Suprapubic skin (tissue), 4 donors: ENCODE data around the gene FOLR1. TPM values are rescaled to one million over a fixed set of nuclear protein-coding genes. Genes with fewer than 3 reads are reported as not detected.

Experiments used
- DNase-seq, 2 donors: peaks; one replicate each; pipeline ENCODE4 v3.0.0-alpha.2; 2019; ENCODE audit warnings: low spot score in 2 of 2
- H3K27ac ChIP-seq: fragments of 200-600 bp; sonication (generic); one replicate; pipeline ENCODE4 v1.5.1; 2019
- H3K27me3 ChIP-seq: fragments of 200-600 bp; sonication (generic); one replicate; pipeline ENCODE4 v1.5.1; 2019
- H3K36me3 ChIP-seq: fragments of 200-600 bp; sonication (generic); one replicate; pipeline ENCODE4 v1.5.1; 2019
- H3K4me1 ChIP-seq: fragments of 200-600 bp; sonication (generic); one replicate; pipeline ENCODE4 v1.5.1; 2019
- H3K4me3 ChIP-seq: fragments of 200-600 bp; sonication (generic); one replicate; pipeline ENCODE4 v1.5.1; 2019; ENCODE audit warnings: mild to moderate bottlenecking
- H3K9me3 ChIP-seq: fragments of 200-600 bp; sonication (generic); one replicate; pipeline ENCODE4 v1.5.1; 2019
- EP300 ChIP-seq: sonication (generic); formaldehyde crosslinking; IDR thresholded peaks from one replicate; pipeline ENCODE4 v1.6.1; 2017; ENCODE audit warnings: antibody characterized with exemption
- POLR2A ChIP-seq, 2 donors: fragments of 450-650 bp; IDR thresholded peaks; one replicate each; pipeline ENCODE4 v1.6.1; 2017; ENCODE audit warnings: antibody characterized with exemption in 2 of 2, mild to moderate bottlenecking in 2 of 2, moderate library complexity in 2 of 2
- POLR2AphosphoS5 ChIP-seq, 3 donors: sonication (generic); formaldehyde crosslinking; IDR thresholded peaks; one replicate each; pipeline ENCODE4 v1.6.1; 2017; ENCODE audit warnings: antibody characterized with exemption in 3 of 3
- WGBS: methylation state at CpG from one replicate; pipeline ENCODE4 v1.1.5; 2018; 5-methylcytosine and 5-hydroxymethylcytosine counted together
- total RNA-seq, 4 donors: library from RNA; depleted of rRNA; stranded (reverse); fragments of >200 nt; gene quantifications; one replicate each; pipeline ENCODE4 v1.1.0, GENCODE V29; 2016
- TF ChIP-seq, protein P1 (sequence below), 2 donors: fragments of 200-600 bp in 1 of 2; fragments of 450-650 bp in 1 of 2; sonication (generic) in 1 of 2; IDR thresholded peaks; one replicate each; pipeline ENCODE4 v1.5.1; 2016 to 2019; ENCODE audit warnings: antibody characterized with exemption in 2 of 2, mild to moderate bottlenecking in 1 of 2, moderate library complexity in 1 of 2

FOLR1 gene
- total RNA-seq, 4 donors from 2014 or later: 1.5 to 4.3 (median 4.3) TPM; not detected in 1

GRCh38 chr11:72241291-72241781, 49.4 kb downstream of the FOLR1 start:
- 57% methylated on average over 11 of the region's 20 CpGs for WGBS
- no peaks in the 10 kb centered on the region for H3K9me3 ChIP-seq
- peaks cover 60% of the 10 kb centered on the region for H3K27me3 ChIP-seq
- no peak overlapping the region for H3K27ac ChIP-seq
- H3K4me1 ChIP-seq: peaks cover 53% of the 10 kb centered on the region
- TF ChIP-seq POLR2A (IDR thresholded peaks at IDR 0.05) (no peak), EP300 (no peak), POLR2AphosphoS5 (IDR thresholded peaks at IDR 0.05) (no peak)
- TF ChIP-seq, protein P1, sequence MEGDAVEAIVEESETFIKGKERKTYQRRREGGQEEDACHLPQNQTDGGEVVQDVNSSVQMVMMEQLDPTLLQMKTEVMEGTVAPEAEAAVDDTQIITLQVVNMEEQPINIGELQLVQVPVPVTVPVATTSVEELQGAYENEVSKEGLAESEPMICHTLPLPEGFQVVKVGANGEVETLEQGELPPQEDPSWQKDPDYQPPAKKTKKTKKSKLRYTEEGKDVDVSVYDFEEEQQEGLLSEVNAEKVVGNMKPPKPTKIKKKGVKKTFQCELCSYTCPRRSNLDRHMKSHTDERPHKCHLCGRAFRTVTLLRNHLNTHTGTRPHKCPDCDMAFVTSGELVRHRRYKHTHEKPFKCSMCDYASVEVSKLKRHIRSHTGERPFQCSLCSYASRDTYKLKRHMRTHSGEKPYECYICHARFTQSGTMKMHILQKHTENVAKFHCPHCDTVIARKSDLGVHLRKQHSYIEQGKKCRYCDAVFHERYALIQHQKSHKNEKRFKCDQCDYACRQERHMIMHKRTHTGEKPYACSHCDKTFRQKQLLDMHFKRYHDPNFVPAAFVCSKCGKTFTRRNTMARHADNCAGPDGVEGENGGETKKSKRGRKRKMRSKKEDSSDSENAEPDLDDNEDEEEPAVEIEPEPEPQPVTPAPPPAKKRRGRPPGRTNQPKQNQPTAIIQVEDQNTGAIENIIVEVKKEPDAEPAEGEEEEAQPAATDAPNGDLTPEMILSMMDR (IDR thresholded peaks at IDR 0.05): no peak
- peaks cover 16% of the 10 kb centered on the region for H3K36me3 ChIP-seq
- no peak for DNase-seq
- no peak overlapping the region for H3K4me3 ChIP-seq

GRCh38 chr11:72242141-72242540, 50.2 kb downstream of the FOLR1 start:
- no peak for DNase-seq
- TF ChIP-seq POLR2A (IDR thresholded peaks at IDR 0.05): no peak
- no peak for TF ChIP-seq POLR2AphosphoS5 (IDR thresholded peaks at IDR 0.05)
- TF ChIP-seq, protein P1 (IDR thresholded peaks at IDR 0.05): no peak
- TF ChIP-seq EP300: no peak
- no peak overlapping the region for H3K27ac ChIP-seq
- no peaks in the 10 kb centered on the region for H3K9me3 ChIP-seq
- peaks cover 8% of the 10 kb centered on the region for H3K36me3 ChIP-seq
- peaks cover 68% of the 10 kb centered on the region for H3K27me3 ChIP-seq
- no peak overlapping the region for H3K4me3 ChIP-seq
- peaks cover 53% of the 10 kb centered on the region for H3K4me1 ChIP-seq
- whole genome bisulfite sequencing: 95% methylated on average over 2 of the region's 2 CpGs

DNA sequence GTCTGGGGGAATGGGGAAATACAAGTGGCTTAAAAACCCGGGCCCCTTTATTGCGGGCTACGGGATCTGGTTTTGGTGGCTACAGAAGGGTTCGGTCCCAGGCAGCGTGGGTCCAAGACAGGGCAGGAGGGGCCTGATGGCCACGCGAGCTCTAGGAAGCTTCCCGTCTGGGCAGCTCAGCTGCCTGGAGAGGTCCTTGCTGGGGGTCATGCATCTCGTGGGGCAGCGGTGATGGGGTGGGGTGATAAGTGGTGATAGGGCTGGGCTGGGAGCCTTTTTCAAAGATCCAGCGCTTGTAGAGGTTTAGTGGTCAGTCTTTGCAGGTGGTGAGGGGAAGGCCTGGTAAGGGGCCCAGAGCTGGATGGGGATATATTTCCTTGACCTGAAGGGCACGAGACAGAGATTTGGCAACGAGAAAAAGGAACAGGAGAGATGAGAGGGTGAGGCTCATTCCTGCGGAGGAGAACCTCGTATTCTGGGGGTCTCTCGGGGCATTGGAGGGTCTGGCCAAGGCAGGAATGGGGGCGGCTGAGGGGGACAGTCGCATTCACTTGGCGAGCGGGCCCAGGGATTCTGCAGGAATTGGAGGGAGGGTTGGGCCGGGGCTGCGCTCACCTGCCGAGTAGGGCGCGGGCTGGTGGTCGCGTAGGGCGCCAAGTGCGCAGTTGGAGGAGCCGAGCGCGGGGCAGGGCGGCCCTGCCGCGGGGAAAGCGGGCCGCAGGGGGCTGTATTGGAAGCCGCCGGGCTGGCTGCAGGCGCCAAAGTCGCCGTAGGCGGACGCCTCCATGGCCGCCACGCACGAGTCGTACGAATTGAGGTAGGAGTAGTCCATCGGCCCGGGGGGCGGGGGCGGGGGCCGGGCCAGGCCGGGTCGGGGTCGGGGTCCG, 51.5 kb downstream of the FOLR1 start:
- WGBS: 44% methylated on average over 43 of the region's 58 CpGs
- no peak overlapping the region for H3K27ac ChIP-seq
- H3K27me3 ChIP-seq: peaks cover 76% of the 10 kb centered on the region
- DNase-seq: no peak
- H3K9me3 ChIP-seq: no peaks in the 10 kb centered on the region
- no peak for TF ChIP-seq EP300
- TF ChIP-seq POLR2A (IDR thresholded peaks at IDR 0.05): no peak
- no peak for TF ChIP-seq POLR2AphosphoS5 (IDR thresholded peaks at IDR 0.05)
- TF ChIP-seq, protein P1 (IDR thresholded peaks at IDR 0.05): no peak
- H3K4me1 ChIP-seq: peaks cover 40% of the 10 kb centered on the region
- H3K4me3 ChIP-seq: peak overlapping the region; percentile 24
- H3K36me3 ChIP-seq: no peaks in the 10 kb centered on the region

GRCh38 chr11:72244060-72244360, 52.1 kb downstream of the FOLR1 start, which contains the start of gene PHOX2A:
Gene PHOX2A (minus strand): TSS chr11:72244176. CDS start chr11:72244004, 172 bp downstream.
- no peak for DNase-seq
- H3K36me3 ChIP-seq: no peaks in the 10 kb centered on the region
- TF ChIP-seq EP300 (no peak), POLR2AphosphoS5 (IDR thresholded peaks at IDR 0.05) (no peak), POLR2A (IDR thresholded peaks at IDR 0.05) (no peak)
- TF ChIP-seq, protein P1 (IDR thresholded peaks at IDR 0.05): no peak
- peak within 1 kb of the TSS; percentile 24 for H3K4me3 ChIP-seq
- no peaks in the 10 kb centered on the region for H3K9me3 ChIP-seq
- H3K4me1 ChIP-seq: peaks cover 35% of the 10 kb centered on the region
- WGBS: 0% methylated on average over 1 of the region's 37 CpGs
- peaks cover 76% of the 10 kb centered on the region for H3K27me3 ChIP-seq
- no peak within 1 kb of the TSS for H3K27ac ChIP-seq
